GM12878 (cell line): ENCODE results near the gene DLG2. TPM values are rescaled to one million over a fixed set of nuclear protein-coding genes. Genes with fewer than 3 reads are reported as not detected.
A peak's percentile ranks its signal among the peaks of the same experiment; 100 is the strongest.
"Not testable (repeated sequence)": the region's sequence is repeated elsewhere in the genome, so short reads cannot be mapped to it uniquely, and the experiment has no call there.

Experiments used
- ATAC-seq: fragments of 200-7000 bp; cut with Tn5 transposase; 3 replicates; pipeline ENCODE4 v1.9.1; 2020; ENCODE audit warnings: mild to moderate bottlenecking, moderate library complexity
- BruUV-seq: library from RNA; stranded (reverse); fragments of 400-500 nt; replicated peaks from 2 replicates; lab custom pipeline; 2021; lab: Mats Ljungman, UMichigan
- CTCF ChIA-PET: fragments of 300-600 bp; sonication (Branson Sonifier 250); formaldehyde crosslinking; extraction: SDS; loops from one replicate; lab custom pipeline; 2021; ENCODE audit warnings: inconsistent platforms; lab: Yijun Ruan, JAX
- POLR2A ChIA-PET: fragments of 350-600 bp; formaldehyde crosslinking; extraction: SDS; loops from one replicate; lab custom pipeline; 2021; ENCODE audit warnings: inconsistent platforms; lab: Charles Lee
- RAD21 ChIA-PET: fragments of 300-600 bp; sonication (Branson Sonifier 250); formaldehyde crosslinking; loops from one replicate; lab custom pipeline; 2023; ENCODE audit warnings: antibody characterized with exemption; ENCODE audit not compliant: unreplicated experiment; lab: Charles Lee
- SMC1A ChIA-PET: fragments of 300-600 bp; sonication (Branson Sonifier 250); formaldehyde crosslinking; loops from one replicate; lab custom pipeline; 2023; ENCODE audit not compliant: unreplicated experiment, uncharacterized antibody; lab: Charles Lee
- DNase-seq: peaks from one replicate; pipeline ENCODE4 v3.0.0-alpha.2; 2011; ENCODE audit warnings: low read depth, low spot score
- FAIRE-seq: peaks from 3 replicates; lab custom pipeline; 2011; peaks lifted over from hg19 to GRCh38; lab: Jason Lieb, UNC
- H2AFZ ChIP-seq: 2 replicates; pipeline ENCODE4 v1.6.0; 2011; ENCODE audit warnings: low read depth, low read length, control low read depth; ENCODE audit not compliant: control insufficient read depth
- H3K27ac ChIP-seq: 2 replicates; pipeline ENCODE4 v1.5.1; 2011; ENCODE audit warnings: control low read depth; ENCODE audit not compliant: control insufficient read depth, insufficient read depth
- H3K27me3 ChIP-seq, 2 experiments: replicated peaks in 1 of 2; 2 replicates each; pipeline versions ENCODE4 v1.6.0 to v1.6.1; 2011; ENCODE audit warnings: low read length in 1 of 2; ENCODE audit not compliant: control insufficient read depth in 2 of 2, insufficient read depth in 2 of 2
- H3K36me3 ChIP-seq, 2 experiments: 2 replicates each; pipeline ENCODE4 v1.5.1; 2011; ENCODE audit warnings: low read length in 1 of 2; ENCODE audit not compliant: control insufficient read depth in 2 of 2, insufficient read depth in 2 of 2
- H3K4me1 ChIP-seq: 2 replicates; pipeline ENCODE4 v1.6.1; 2011; ENCODE audit warnings: mild to moderate bottlenecking, low read length, moderate library complexity, mixed read lengths; ENCODE audit not compliant: control insufficient read depth, insufficient read depth
- H3K4me2 ChIP-seq: 2 replicates; pipeline ENCODE4 v1.6.0; 2011; ENCODE audit warnings: control low read depth; ENCODE audit not compliant: control insufficient read depth, insufficient read depth
- H3K4me3 ChIP-seq: fragments of 200-600 bp; sonication (generic); 2 replicates; pipeline ENCODE4 v1.5.1; 2016
- H3K79me2 ChIP-seq: 2 replicates; pipeline ENCODE4 v1.6.0; 2011; ENCODE audit warnings: low read length; ENCODE audit not compliant: control insufficient read depth, insufficient read depth
- H3K9ac ChIP-seq: 2 replicates; pipeline ENCODE4 v1.8.0; 2011; ENCODE audit warnings: low read length, control low read depth, mixed read lengths; ENCODE audit not compliant: control insufficient read depth, insufficient read depth
- H3K9me3 ChIP-seq: replicated peaks from 3 replicates; pipeline ENCODE4 v1.5.1; 2011; ENCODE audit warnings: mild to moderate bottlenecking, low read length; ENCODE audit not compliant: control insufficient read depth, insufficient read depth
- H4K20me1 ChIP-seq: 2 replicates; pipeline ENCODE4 v1.6.0; 2011; ENCODE audit not compliant: control insufficient read depth, insufficient read depth
- CEBPB ChIP-seq, 2 experiments: fragments of 150-350 bp in 1 of 2; IDR thresholded peaks; 2 replicates each; pipeline ENCODE4 v1.6.1; 2012 to 2014; ENCODE audit warnings: low read depth in 2 of 2, low read length in 2 of 2, borderline replicate concordance in 1 of 2, inconsistent platforms in 1 of 2
- EP300 ChIP-seq, 2 experiments: fragments of 150-350 bp in 1 of 2; IDR thresholded peaks; 2 replicates each; pipeline ENCODE4 v1.6.1; 2011 to 2012; ENCODE audit warnings: low read depth in 2 of 2, low read length in 2 of 2, borderline replicate concordance in 1 of 2, improper control_type of control experiment in 1 of 2, inconsistent platforms in 1 of 2; ENCODE audit not compliant: control insufficient read depth in 1 of 2
- TCF7 ChIP-seq: IDR thresholded peaks from 2 replicates; pipeline ENCODE4 v1.6.1; 2014; ENCODE audit warnings: antibody characterized with exemption, borderline replicate concordance
- YY1 ChIP-seq: IDR thresholded peaks from 2 replicates; pipeline ENCODE4 v1.6.1; 2011; ENCODE audit warnings: low read depth, mild to moderate bottlenecking, low read length
- ZNF207 ChIP-seq: fragments of 450-650 bp; IDR thresholded peaks from 2 replicates; pipeline ENCODE4 v1.6.1; 2014; ENCODE audit warnings: antibody characterized with exemption, mild to moderate bottlenecking, borderline replicate concordance
- WGBS: methylation state at CpG from one replicate; pipeline ENCODE4 v1.1.6; 2016; ENCODE audit warnings: low lambda C conversion rate; ENCODE audit not compliant: insufficient replicate concordance, insufficient coverage; ENCODE audit errors: missing lambda C conversion rate; 5-methylcytosine and 5-hydroxymethylcytosine counted together
- in situ Hi-C: fragments of 300-500 bp; cut with MboI; formaldehyde crosslinking; loops from 9 replicates; pipeline ENCODE4 v1.14.3; 2018; ENCODE audit warnings: mixed read lengths
- intact Hi-C: fragments of 100-400 bp; cut with micrococcal nuclease; formaldehyde crosslinking; loops from one replicate; pipeline ENCODE4 v1.14.2; 2022; ENCODE audit not compliant: unreplicated experiment
- polyA plus RNA-seq, 11 experiments: library from polyadenylated mRNA; depleted of rRNA in 4 of 11; unstranded in 6 of 11; stranded (reverse) in 5 of 11; fragments of >200 nt; fragmentation: Nextera tagmentation in 4 of 11; fragmentation: Illumina TruSeq in 1 of 11; extraction: Ambion mirVana in 4 of 11; extraction: Trizol in 1 of 11; gene quantifications; 1 replicate in 1 of 11; 2 replicates in 10 of 11; pipeline versions ENCODE4 v1.2.1 to v1.2.3, GENCODE V29; 2011 to 2016; ENCODE audit warnings: inconsistent platforms in 2 of 11, missing spikeins in 2 of 11, low read depth in 1 of 11
- total RNA-seq, 4 experiments: library from RNA; depleted of rRNA in 3 of 4; stranded (reverse); fragments of >200 nt in 3 of 4; fragmentation: Illumina TruSeq in 1 of 4; extraction: Trizol in 1 of 4; gene quantifications; 2 replicates each; pipeline versions ENCODE4 v1.2.1 to v1.2.3, GENCODE V29; 2013 to 2021
- TF ChIP-seq, protein P1 (sequence below): fragments of 450-650 bp; IDR thresholded peaks from 2 replicates; pipeline ENCODE4 v1.6.1; 2016; ENCODE audit warnings: mild to moderate bottlenecking
- TF ChIP-seq, protein P2 (sequence below): fragments of 450-650 bp; IDR thresholded peaks from 2 replicates; pipeline ENCODE4 v1.6.1; 2016; ENCODE audit warnings: mild to moderate bottlenecking
- TF ChIP-seq, protein P3 (sequence below): IDR thresholded peaks from 2 replicates; pipeline ENCODE4 v1.6.1; 2012; ENCODE audit warnings: low read length, inconsistent platforms

Gene DLG2
- total and polyA plus RNA-seq, 10 of the 15 experiments (the other 5 are each of a cell fraction or from before 2014, with no cell fraction given): 0.09 to 0.98 (median 0.35) TPM

DNA sequence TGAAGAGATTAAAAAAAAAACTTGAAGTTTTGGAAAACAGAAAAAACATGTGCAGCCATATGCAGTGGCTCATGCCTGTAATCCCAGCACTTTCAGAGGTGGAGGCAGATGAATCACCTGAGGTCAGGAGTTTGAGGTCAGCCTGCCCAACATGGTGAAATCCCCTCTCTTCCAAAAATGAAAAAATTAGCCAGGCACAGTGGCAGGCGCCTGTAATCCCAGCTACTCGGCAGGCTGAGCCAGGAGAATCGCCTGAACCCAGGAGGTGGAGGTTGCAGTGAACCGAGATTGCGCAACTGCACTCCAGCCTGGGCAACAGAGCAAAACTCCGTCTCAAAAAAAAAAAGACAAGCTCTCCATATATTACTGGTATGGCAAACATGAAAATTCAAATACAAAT, 7.6 kb downstream of the DLG2 start:
- no peak for ATAC-seq
- TF ChIP-seq, protein P1, sequence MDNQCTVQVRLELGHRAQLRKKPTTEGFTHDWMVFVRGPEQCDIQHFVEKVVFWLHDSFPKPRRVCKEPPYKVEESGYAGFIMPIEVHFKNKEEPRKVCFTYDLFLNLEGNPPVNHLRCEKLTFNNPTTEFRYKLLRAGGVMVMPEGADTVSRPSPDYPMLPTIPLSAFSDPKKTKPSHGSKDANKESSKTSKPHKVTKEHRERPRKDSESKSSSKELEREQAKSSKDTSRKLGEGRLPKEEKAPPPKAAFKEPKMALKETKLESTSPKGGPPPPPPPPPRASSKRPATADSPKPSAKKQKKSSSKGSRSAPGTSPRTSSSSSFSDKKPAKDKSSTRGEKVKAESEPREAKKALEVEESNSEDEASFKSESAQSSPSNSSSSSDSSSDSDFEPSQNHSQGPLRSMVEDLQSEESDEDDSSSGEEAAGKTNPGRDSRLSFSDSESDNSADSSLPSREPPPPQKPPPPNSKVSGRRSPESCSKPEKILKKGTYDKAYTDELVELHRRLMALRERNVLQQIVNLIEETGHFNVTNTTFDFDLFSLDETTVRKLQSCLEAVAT: no peak
- 0 out of 4 replicates have a peak, but pooled peaks of 1 of the 2 experiments have one; percentile 25 for TF ChIP-seq CEBPB (IDR thresholded peaks at IDR 0.05; ENCODE audit: borderline replicate concordance in 1 of 2, low read depth in 2 of 2, low read length in 2 of 2)
- no peak for TF ChIP-seq YY1
- TF ChIP-seq, protein P2, sequence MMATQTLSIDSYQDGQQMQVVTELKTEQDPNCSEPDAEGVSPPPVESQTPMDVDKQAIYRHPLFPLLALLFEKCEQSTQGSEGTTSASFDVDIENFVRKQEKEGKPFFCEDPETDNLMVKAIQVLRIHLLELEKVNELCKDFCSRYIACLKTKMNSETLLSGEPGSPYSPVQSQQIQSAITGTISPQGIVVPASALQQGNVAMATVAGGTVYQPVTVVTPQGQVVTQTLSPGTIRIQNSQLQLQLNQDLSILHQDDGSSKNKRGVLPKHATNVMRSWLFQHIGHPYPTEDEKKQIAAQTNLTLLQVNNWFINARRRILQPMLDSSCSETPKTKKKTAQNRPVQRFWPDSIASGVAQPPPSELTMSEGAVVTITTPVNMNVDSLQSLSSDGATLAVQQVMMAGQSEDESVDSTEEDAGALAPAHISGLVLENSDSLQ: no peak
- TF ChIP-seq TCF7: no peak
- TF ChIP-seq EP300 (IDR thresholded peaks at IDR 0.05; ENCODE audit: borderline replicate concordance in 1 of 2, control insufficient read depth in 1 of 2, low read depth in 2 of 2, low read length in 2 of 2): no peak
- TF ChIP-seq, protein P3, sequence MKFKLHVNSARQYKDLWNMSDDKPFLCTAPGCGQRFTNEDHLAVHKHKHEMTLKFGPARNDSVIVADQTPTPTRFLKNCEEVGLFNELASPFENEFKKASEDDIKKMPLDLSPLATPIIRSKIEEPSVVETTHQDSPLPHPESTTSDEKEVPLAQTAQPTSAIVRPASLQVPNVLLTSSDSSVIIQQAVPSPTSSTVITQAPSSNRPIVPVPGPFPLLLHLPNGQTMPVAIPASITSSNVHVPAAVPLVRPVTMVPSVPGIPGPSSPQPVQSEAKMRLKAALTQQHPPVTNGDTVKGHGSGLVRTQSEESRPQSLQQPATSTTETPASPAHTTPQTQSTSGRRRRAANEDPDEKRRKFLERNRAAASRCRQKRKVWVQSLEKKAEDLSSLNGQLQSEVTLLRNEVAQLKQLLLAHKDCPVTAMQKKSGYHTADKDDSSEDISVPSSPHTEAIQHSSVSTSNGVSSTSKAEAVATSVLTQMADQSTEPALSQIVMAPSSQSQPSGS: no peak
- no peak for TF ChIP-seq ZNF207
- Histone ChIP-seq H3K36me3 (no peaks in the 10 kb centered on the region), H3K27me3 (no peaks in the 10 kb centered on the region), H3K4me3 (no peak overlapping the region), H3K4me2 (no peak overlapping the region), H4K20me1 (no peaks in the 10 kb centered on the region), H3K4me1 (no peaks in the 10 kb centered on the region), H3K9me3 (no peaks in the 10 kb centered on the region), H3K27ac (no peak overlapping the region), H3K9ac (no peak overlapping the region), H2AFZ (no peak overlapping the region), H3K79me2 (no peaks in the 10 kb centered on the region)
- ChIA-PET POLR2A (interaction anchor here (0.6 kb wide), 1 partner anchor 319 kb away, joined by 3 read pairs; no protein-coding TSS in a partner anchor), RAD21 (interaction anchor here (0.6 kb wide), 1 partner anchor 29 kb away, joined by 3 read pairs; no protein-coding TSS in a partner anchor), CTCF (no interaction called here), SMC1A (interaction anchor here (0.7 kb wide), 1 partner anchor 37 kb away, joined by 3 read pairs; no protein-coding TSS in a partner anchor)
- no peak for FAIRE-seq
- in situ Hi-C loops: no loop called here
- no peak for DNase-seq
- BruUV-seq: no TSS peak
- intact Hi-C loops: no loop called here
- 71% methylated on average over 4 of the region's 6 CpGs for WGBS

DNA sequence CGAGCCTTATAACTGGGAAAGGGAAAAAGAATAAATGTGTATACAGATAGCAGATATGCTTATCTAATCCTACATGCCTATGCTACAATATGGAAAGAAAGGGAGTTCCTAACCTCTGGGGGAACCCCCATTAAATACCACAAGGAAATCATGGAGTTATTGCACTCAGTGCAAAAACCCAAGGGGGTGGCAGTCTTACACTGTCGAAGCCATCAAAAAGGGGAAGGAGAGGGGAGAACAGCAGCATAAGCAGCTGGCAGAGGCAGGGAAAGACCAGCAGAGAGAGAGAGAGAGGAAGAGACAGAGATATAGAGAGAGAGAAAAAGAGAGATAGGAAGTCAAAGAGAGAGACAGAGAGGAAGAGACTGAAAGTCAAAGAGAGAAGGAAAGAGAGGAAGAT, 15.5 kb downstream of the DLG2 start:
- H4K20me1 ChIP-seq, H3K36me3 ChIP-seq, H3K79me2 ChIP-seq, H3K4me1 ChIP-seq, H2AFZ ChIP-seq, ATAC-seq, SMC1A ChIA-PET, DNase-seq, RAD21 ChIA-PET, H3K9me3 ChIP-seq, H3K9ac ChIP-seq, H3K27ac ChIP-seq, BruUV-seq, CTCF ChIA-PET, H3K4me2 ChIP-seq, intact Hi-C loops, H3K27me3 ChIP-seq, in situ Hi-C loops, H3K4me3 ChIP-seq, FAIRE-seq: not testable (repeated sequence)
- POLR2A ChIA-PET: interaction anchor here (0.7 kb wide), 1 partner anchor 836 kb away, joined by 3 read pairs; no protein-coding TSS in a partner anchor
- 25% methylated on average over 2 of the region's 2 CpGs for WGBS
